HCT116 (cell line): ENCODE data around the gene HEATR3. TPM values are rescaled to one million over a fixed set of nuclear protein-coding genes. Genes with fewer than 3 reads are reported as not detected.

ENCODE experiments used
- ATAC-seq: fragments of 200-7000 bp; cut with Tn5 transposase; 2 replicates; pipeline ENCODE4 v1.9.1; 2020; ENCODE audit warnings: mild to moderate bottlenecking, moderate library complexity
- BruUV-seq: library from RNA; stranded (reverse); fragments of 400-500 nt; replicated peaks from 2 replicates; lab custom pipeline; 2021; lab: Mats Ljungman, UMichigan
- CTCF ChIA-PET: fragments of 300-600 bp; sonication (Branson Sonifier 250); formaldehyde crosslinking; loops from one replicate; lab custom pipeline; 2021; ENCODE audit warnings: antibody characterized with exemption; lab: Charles Lee
- POLR2A ChIA-PET: fragments of 300-600, 350-600 bp; sonication (Branson Sonifier 250); formaldehyde crosslinking; loops from one replicate; lab custom pipeline; 2021; ENCODE audit warnings: antibody characterized with exemption; lab: Charles Lee
- RAD21 ChIA-PET, 2 experiments: fragments of 300-600 bp; sonication (Branson Sonifier 250); formaldehyde crosslinking; loops; one replicate each; lab custom pipeline; 2023; ENCODE audit warnings: low total read pairs in 2 of 2; ENCODE audit not compliant: uncharacterized antibody in 2 of 2, unreplicated experiment in 2 of 2, low non-redundant PET in 1 of 2; lab: Charles Lee
- DNase-seq: peaks from one replicate; pipeline ENCODE4 v3.0.0-alpha.2; 2010; ENCODE audit warnings: low read depth, low spot score
- H2AFZ ChIP-seq: fragments of 200-600 bp; shearing (Covaris generic), sonication (generic); 2 replicates; pipeline ENCODE4 v1.6.1; 2017; ENCODE audit warnings: low read depth, mixed run types, mixed read lengths, antibody characterized with exemption, low read length; ENCODE audit not compliant: poor library complexity, severe bottlenecking
- H3K27ac ChIP-seq: 2 replicates; pipeline ENCODE4 v1.5.1; 2012; ENCODE audit warnings: low read depth, low read length
- H3K27me3 ChIP-seq: fragments of 200-600 bp; sonication (generic); 2 replicates; pipeline ENCODE4 v1.6.1; 2016; ENCODE audit warnings: mixed run types, low read length, mixed read lengths; ENCODE audit not compliant: insufficient read depth
- H3K36me3 ChIP-seq, 2 experiments: fragments of 200-500 bp in 1 of 2; fragments of 200-600 bp in 1 of 2; sonication (Bioruptor generic) in 1 of 2; sonication (generic) in 1 of 2; 2 replicates each; pipeline versions ENCODE4 v1.5.1 to v1.6.1; 2014 to 2016; ENCODE audit warnings: low read length in 2 of 2, inconsistent platforms in 1 of 2, mixed read lengths in 1 of 2, mixed run types in 1 of 2; ENCODE audit not compliant: insufficient read depth in 2 of 2, control insufficient read depth in 1 of 2
- H3K4me1 ChIP-seq, 2 experiments: fragments of 200-600 bp in 1 of 2; sonication (generic) in 1 of 2; 2 replicates each; pipeline versions ENCODE4 v1.5.1 to v1.6.1; 2012 to 2017; ENCODE audit warnings: low read length in 2 of 2, inconsistent platforms in 1 of 2, mild to moderate bottlenecking in 1 of 2, mixed read lengths in 1 of 2, mixed run types in 1 of 2, moderate library complexity in 1 of 2; ENCODE audit not compliant: insufficient read depth in 2 of 2, control insufficient read depth in 1 of 2
- H3K4me2 ChIP-seq: fragments of 200-600 bp; sonication (generic); 2 replicates; pipeline ENCODE4 v1.6.1; 2017; ENCODE audit warnings: mixed run types, low read length, mixed read lengths
- H3K4me3 ChIP-seq, 2 experiments: fragments of 200-600 bp in 1 of 2; sonication (generic) in 1 of 2; replicated peaks in 1 of 2; 2 replicates each; pipeline ENCODE4 v1.5.1; 2011 to 2016; ENCODE audit warnings: low read length in 2 of 2, control low read depth in 1 of 2, low read depth in 1 of 2, mild to moderate bottlenecking in 1 of 2, mixed read lengths in 1 of 2, mixed run types in 1 of 2
- H3K79me2 ChIP-seq: fragments of 200-600 bp; sonication (generic); 2 replicates; pipeline ENCODE4 v1.6.1; 2017; ENCODE audit warnings: mild to moderate bottlenecking, mixed run types, low read length, moderate library complexity, mixed read lengths; ENCODE audit not compliant: insufficient read depth
- H3K9ac ChIP-seq: fragments of 200-600 bp; sonication (generic); 2 replicates; pipeline ENCODE4 v1.6.1; 2016; ENCODE audit warnings: low read length, mixed read lengths
- H3K9me2 ChIP-seq: fragments of 200-600 bp; sonication (generic), shearing (Covaris generic); 2 replicates; pipeline ENCODE4 v1.6.1; 2017; ENCODE audit warnings: mixed run types, mild to moderate bottlenecking, moderate library complexity; ENCODE audit not compliant: insufficient read depth
- H3K9me3 ChIP-seq, 2 experiments: fragments of 200-500 bp in 1 of 2; fragments of 200-600 bp in 1 of 2; sonication (Bioruptor generic) in 1 of 2; sonication (generic) in 1 of 2; 2 replicates each; pipeline ENCODE4 v1.6.1; 2014 to 2017; ENCODE audit warnings: low read length in 2 of 2, mixed read lengths in 2 of 2, inconsistent platforms in 1 of 2, low read depth in 1 of 2, mild to moderate bottlenecking in 1 of 2, mixed run types in 1 of 2, moderate library complexity in 1 of 2; ENCODE audit not compliant: control insufficient read depth in 1 of 2, insufficient read depth in 1 of 2
- H4K20me1 ChIP-seq: fragments of 200-600 bp; sonication (generic), shearing (Covaris generic); 2 replicates; pipeline ENCODE4 v1.6.1; 2017; ENCODE audit warnings: mixed run types, mild to moderate bottlenecking, moderate library complexity; ENCODE audit not compliant: insufficient read depth
- ATF3 ChIP-seq: IDR thresholded peaks from 2 replicates; pipeline ENCODE4 v1.6.1; 2012
- CBX3 ChIP-seq: IDR thresholded peaks from 2 replicates; pipeline ENCODE4 v1.6.1; 2012; ENCODE audit warnings: low read depth
- CTCF ChIP-seq, 3 experiments: fragments of 200-600 bp in 1 of 3; sonication (generic) in 1 of 3; IDR thresholded peaks in 2 of 3; conservative IDR thresholded peaks in 1 of 3; 2 replicates each; pipeline ENCODE4 v1.5.1; 2012 to 2017; ENCODE audit warnings: low read depth in 2 of 3, low read length in 2 of 3, antibody characterized with exemption in 1 of 3, borderline replicate concordance in 1 of 3, control low read depth in 1 of 3, mild to moderate bottlenecking in 1 of 3, mixed read lengths in 1 of 3, mixed run types in 1 of 3, moderate library complexity in 1 of 3; ENCODE audit not compliant: insufficient read depth in 1 of 3
- EGR1 ChIP-seq: IDR thresholded peaks from 2 replicates; pipeline ENCODE4 v1.6.1; 2012; ENCODE audit warnings: low read depth
- FOSL1 ChIP-seq: IDR thresholded peaks from 2 replicates; pipeline ENCODE4 v1.6.1; 2012; ENCODE audit warnings: low read depth
- SIN3A ChIP-seq: IDR thresholded peaks from 2 replicates; pipeline ENCODE4 v1.6.1; 2012; ENCODE audit warnings: low read depth
- SP1 ChIP-seq: IDR thresholded peaks from 2 replicates; pipeline ENCODE4 v1.6.1; 2012; ENCODE audit warnings: low read depth
- SRF ChIP-seq: IDR thresholded peaks from 2 replicates; pipeline ENCODE4 v1.6.1; 2012; ENCODE audit warnings: low read depth
- TCF7L2 ChIP-seq: IDR thresholded peaks from 2 replicates; pipeline ENCODE4 v1.7.0; 2011; ENCODE audit warnings: borderline replicate concordance, inconsistent platforms; ENCODE audit not compliant: insufficient read depth, insufficient read length; ENCODE audit errors: extremely low read depth
- ZNF274 ChIP-seq: fragments of 200-500 bp; sonication (Bioruptor generic); IDR thresholded peaks from 2 replicates; pipeline ENCODE4 v1.6.1; 2014; ENCODE audit warnings: mild to moderate bottlenecking, low read depth, low read length, inconsistent platforms
- intact Hi-C: fragments of 100-400 bp; cut with micrococcal nuclease; formaldehyde crosslinking; loops from 2 replicates; pipeline ENCODE4 v1.10.0; 2022
- total RNA-seq: library from RNA; stranded (reverse); gene quantifications from one replicate; pipeline ENCODE4 v1.2.1, GENCODE V29; 2021; ENCODE audit not compliant: unreplicated experiment

Gene HEATR3
- total RNA-seq, 1 experiment from 2014 or later = 16.3 TPM

GRCh38 chr16:50114357-50115129, 48.8 kb downstream of the HEATR3 start (continued):
- TF ChIP-seq CTCF (IDR thresholded peaks at IDR 0.05 in 2 of 3, conservative IDR thresholded peaks at IDR 0.05 in 1 of 3; ENCODE audit: borderline replicate concordance in 1 of 3, insufficient read depth in 1 of 3, low read depth in 2 of 3, low read length in 2 of 3) (no peak), EGR1 (no peak), ZNF274 (no peak), ATF3 (no peak)

- Histone ChIP-seq H3K4me3 (no peak overlapping the region), H3K4me2 (no peak overlapping the region), H3K9me3 (no peaks in the 10 kb centered on the region), H3K36me3 (no peaks in the 10 kb centered on the region), H3K4me1 (no peaks in the 10 kb centered on the region), H3K9ac (no peak overlapping the region), H3K9me2 (no peaks in the 10 kb centered on the region), H4K20me1 (no peaks in the 10 kb centered on the region), H2AFZ (no peak overlapping the region), H3K79me2 (no peaks in the 10 kb centered on the region), H3K27ac (no peak overlapping the region), H3K27me3 (no peaks in the 10 kb centered on the region)
- DNase-seq = no peak
- ChIA-PET CTCF (no interaction called here), POLR2A (no interaction called here), RAD21 (no interaction called here)
- BruUV-seq = no TSS peak
- ATAC-seq = no peak
- intact Hi-C loops = no loop called here
- TF ChIP-seq TCF7L2 = no peak
- TF ChIP-seq SRF = no peak
- no peak for TF ChIP-seq SIN3A
- no peak for TF ChIP-seq CBX3
- no peak for TF ChIP-seq SP1
- no peak for TF ChIP-seq FOSL1
Observed at GRCh38 chr16:50120711-50121110, 54.9 kb downstream of the HEATR3 start.
